GM19324 (cell line): ENCODE data around the gene MAN2A1.

Experiments
- ATAC-seq: cut with Tn5 transposase; IDR thresholded peaks from one replicate; pipeline ENCODE4 v1.9.1; 2021; ENCODE audit warnings: mild to moderate bottlenecking, moderate library complexity; ENCODE audit not compliant: unreplicated experiment, low FRiP score

MAN2A1 gene

DNA sequence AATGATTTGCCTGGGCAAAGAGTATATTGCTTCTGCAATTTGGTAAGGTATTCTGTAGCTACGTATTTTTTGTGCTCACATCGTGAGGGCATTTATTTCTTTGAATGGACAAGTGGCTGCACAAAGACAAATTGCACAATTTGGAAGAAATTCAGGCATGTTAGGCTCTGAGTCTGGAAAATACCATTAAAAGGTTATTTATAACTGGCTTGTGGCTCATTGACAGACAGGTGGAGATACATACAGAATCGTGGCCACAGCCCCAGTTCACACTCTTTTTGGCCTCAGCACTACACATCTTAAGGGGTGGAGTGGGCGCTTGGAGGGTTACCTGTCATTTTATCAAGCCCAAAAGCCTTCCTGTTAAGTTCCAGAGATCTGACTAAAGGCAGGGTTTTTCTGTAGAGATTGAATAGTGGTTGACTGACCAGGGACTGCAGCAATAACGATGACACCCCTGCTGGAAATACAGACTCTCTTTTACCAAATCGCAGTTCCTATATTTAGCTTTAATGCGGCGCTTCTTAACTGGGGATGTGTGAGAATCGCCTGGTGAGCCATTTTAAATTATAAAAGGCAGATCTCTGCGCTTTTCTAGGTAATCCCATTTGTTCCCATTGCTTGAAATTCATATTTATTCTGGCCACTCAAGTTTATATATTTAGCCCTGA lies 14.7 kb downstream of the MAN2A1 start:
- no peak for ATAC-seq

DNA sequence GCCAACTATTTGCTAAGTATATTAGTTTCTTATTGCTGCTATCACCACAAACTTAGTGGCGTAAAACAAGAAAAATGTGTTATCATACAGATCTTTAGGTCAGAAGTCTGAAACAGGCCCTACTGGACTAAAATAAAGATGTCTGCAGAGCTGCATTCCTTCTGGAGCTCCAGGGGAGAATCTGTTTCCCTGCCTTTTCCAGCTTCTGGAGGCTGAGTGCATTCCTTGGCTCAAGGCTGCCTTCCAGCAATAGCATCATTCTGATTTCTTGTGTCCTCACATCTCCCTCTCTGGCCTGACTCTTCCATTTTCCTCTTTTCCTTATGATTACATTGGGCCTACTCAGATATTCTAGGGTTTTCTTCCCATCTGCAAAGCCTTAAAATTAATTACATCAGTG lies 15.9 kb downstream of the MAN2A1 start:
- ATAC-seq: no peak

DNA sequence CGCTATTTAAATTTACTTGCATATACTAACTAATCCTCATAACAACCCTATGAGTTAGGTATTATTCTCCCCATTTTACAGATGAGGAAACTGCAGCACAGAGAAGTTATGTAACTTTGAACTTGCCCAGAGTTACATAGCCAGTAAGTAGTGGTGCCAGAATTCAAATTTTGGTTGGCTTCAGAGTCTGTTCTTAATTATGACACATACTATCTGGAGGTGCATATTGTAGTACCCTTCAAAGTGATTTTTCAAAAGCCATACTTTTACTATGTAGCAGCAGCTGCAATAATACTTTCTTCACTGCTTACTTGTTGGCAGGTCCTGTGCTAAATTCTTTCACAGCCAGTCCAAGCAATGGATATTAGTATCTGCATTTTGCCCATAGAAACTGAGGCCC lies 16.4 kb downstream of the MAN2A1 start:
- no peak for ATAC-seq

DNA sequence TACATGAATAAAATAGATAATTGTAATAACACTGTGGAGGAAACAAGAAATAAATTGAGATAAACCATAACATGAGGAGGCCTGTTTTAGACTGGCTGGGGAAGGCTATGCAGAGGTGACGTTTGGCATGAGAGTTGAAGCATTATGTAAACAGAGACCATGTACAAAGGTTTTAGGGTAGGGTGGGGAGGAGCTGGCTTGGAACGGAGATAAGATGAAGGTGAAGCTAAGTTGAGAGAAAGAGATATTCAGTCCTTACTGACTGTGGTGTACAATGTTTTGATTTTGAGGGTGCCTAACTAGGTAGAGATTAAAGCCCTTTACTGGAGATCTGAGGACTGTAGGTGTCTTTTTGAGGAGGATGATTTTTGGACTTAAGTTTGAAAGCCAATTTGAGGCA lies 17.8 kb downstream of the MAN2A1 start:
- no peak for ATAC-seq

DNA sequence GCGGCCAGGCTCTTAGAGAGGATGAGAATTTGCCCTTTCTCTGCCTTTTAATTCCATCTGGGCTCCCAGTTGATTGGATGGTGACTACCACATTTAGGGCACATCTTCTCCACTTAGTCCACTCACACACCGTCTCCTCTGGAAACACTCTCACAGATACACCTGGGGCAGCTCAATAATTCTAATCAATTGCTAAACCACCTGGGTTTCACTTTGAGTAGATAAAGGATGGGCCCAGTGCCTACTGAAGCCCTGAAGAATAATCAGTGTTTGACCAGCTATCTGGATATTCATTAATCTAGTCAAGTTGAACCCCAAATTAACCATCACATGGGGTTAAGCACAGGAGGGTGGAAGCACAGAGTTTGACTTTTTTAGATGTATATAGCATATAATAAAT lies 19.1 kb downstream of the MAN2A1 start:
- ATAC-seq: no peak

DNA sequence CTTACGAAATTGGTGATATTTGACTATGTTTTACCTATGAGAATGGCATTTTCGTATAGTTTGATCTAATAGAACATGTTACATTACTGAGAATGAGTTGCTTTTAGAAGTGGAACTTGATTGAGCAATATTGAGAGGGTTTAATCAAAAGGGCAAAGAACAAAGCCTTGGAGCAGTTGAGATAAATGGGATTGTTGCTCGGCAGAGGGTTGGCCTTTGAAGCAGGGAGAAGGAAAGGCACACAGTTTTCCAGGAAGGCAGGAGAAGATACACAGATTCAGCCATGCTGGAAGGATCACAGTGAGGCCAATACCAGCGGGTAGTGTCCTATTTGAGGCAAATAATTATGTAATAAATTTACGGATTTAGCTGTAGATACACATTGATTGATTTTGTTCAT lies 19.5 kb downstream of the MAN2A1 start:
- ATAC-seq: no peak

DNA sequence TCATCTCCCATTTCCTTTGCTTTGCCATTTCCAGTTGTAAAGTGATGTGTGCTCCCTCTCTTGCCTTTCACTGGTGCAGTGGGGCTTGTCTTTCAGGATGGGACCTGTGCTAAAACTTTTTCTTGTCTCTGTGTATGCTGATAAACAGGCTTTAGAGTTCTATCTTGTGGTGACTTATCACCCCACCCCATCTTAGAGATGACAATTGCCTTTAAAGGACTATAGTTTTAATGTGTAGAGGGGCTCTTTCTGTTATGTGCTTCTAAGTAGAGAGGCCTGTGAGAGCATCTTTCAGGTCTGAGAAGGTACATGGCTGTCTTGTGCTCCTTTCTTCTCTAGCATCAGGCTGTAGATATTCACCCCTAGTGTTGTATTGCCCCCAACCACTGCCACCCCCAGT lies 21.9 kb downstream of the MAN2A1 start:
- no peak for ATAC-seq

DNA sequence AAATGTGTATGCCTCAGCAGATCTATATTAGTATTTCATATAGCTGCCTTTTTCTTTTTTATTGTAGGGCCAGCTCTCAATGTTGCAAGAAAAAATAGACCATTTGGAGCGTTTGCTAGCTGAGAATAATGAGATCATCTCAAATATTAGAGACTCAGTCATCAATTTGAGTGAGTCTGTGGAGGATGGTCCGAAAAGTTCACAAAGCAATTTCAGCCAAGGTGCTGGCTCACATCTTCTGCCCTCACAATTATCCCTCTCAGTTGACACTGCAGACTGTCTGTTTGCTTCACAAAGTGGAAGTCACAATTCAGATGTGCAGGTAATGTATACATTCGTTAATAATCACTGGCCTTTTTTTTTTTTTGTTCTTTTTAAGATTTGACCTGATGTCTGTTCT lies 23.7 kb downstream of the MAN2A1 start:
- ATAC-seq: no peak

DNA sequence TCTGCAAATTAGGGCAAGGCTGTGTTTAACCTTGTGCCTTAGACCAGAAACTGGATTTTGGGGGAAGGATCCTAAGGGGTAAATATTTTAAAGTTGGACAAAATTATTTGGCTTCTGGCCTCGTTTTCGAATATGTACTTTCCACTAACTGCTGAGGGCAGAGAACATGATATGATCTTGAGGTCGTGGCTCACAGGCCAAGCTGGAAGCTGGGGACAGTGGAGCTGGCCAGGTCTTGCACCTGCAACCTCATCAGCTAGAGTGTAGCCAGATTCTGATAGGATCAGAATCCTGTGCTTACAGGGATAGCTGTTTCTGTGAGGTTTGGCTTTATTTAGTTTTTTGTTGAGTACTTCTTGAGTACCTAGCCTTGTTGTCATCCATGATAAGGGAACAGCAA lies 24.9 kb downstream of the MAN2A1 start:
- no peak for ATAC-seq

DNA sequence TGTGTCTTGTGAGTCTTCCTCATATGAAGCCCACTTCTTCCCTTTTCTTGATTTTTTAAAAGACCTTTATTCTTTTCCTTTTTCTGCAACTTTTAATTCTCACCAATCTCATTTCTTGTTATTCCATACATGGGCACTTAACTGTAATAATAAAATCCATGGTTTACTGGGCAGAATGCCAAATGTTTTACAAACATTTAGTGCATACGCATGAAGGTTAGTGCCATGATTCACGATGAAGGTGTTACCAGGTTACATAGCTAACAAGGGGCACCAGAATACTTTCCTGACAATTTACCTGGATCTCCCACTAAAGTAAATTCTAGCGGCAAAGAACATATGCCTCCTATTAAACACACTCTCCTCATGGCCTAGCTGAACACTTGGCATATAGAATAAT lies 28.5 kb downstream of the MAN2A1 start:
- ATAC-seq: no peak

DNA sequence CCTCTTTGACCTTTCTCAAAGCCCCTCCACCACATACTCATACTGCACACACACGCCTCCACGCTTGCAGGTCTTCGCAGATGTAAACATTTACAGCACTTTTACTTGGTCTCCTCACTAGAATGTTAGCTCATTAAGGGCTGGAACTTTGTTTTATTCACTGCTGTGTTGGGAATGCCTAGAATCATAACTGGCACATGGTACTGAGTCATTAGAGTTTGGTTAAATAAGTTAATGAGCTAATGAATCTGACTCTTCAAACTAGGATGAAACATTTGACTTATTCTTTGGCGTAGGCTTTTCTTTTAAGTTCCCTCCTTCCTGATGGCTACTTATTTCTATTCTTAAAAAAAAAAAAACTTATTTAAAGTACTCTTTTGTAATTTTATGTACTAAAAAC lies 28.9 kb downstream of the MAN2A1 start:
- ATAC-seq: no peak

DNA sequence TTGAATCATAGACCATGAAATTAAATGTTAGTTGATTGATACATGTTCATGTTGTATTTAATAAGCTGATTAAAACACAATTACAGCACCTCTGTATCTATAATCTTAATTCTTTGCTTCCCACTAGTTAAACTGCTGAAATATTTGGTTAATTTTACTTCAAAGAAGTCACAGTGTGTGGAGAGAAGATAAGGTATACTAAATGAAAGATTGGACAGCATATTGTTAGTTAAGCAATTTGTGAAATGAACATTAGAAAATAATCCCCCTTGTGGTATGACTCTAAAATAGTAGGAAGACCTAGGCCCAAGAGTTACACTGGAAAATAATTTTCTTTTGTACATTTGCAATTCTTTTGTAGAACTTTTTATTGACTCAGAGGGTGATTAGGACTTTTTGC lies 30.3 kb downstream of the MAN2A1 start:
- no peak for ATAC-seq

DNA sequence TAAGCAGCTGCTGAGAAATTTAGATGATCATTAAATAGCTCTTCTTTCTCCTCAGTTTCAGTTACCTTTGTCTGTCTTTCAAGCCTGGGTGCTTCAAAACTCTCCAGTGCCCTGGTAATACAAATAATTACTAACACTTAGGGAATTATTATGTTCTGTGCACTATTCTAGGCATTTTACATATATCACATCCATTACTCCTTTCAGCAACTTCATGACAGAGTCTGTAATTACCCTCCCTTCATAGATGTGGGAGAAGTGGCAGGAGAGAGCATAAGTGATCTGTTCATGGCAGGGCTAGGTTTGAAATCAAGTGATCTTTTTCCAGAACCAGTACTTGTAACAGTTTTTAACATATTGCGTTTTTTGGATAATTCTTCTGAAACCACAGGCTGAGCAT lies 32.0 kb downstream of the MAN2A1 start:
- no peak for ATAC-seq

DNA sequence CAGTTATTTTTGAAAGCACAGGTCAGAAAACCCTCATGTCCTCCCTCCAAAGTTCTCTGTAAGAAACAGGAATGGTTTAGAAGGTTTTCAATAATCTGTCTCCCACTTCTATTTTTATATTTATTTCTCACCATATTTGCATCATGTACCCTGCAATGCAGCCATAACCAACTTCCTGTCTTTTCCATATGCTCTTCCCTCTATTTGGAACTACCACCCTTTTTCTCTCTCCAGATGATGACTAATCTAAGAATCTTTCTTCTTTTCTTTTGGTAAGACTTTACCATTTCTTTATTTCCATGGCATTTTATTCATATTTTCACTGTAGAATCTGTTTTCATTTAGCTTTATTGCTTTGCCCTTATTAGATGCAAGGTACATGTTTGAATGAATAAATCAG lies 33.9 kb downstream of the MAN2A1 start:
- ATAC-seq: no peak

DNA sequence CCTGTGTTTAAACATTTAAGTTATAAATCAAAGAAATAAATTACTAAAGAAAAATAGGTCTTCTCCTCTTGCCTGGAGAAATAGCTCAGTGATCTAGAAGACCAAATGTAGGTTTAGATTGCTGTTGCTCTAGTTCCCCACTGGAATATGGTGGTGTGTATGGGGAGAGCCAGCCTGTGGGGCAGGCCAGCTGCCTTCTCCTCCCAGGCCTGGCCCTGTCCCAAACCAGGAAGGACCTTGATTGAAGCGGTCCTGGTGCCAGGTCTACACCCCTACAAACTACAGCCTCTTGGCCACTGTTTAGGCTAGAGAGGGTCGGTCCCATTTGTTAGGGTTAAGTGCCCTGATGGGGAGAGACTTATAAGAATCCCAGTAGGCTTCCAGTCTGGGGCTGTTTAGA lies 35.4 kb downstream of the MAN2A1 start:
- no peak for ATAC-seq

DNA sequence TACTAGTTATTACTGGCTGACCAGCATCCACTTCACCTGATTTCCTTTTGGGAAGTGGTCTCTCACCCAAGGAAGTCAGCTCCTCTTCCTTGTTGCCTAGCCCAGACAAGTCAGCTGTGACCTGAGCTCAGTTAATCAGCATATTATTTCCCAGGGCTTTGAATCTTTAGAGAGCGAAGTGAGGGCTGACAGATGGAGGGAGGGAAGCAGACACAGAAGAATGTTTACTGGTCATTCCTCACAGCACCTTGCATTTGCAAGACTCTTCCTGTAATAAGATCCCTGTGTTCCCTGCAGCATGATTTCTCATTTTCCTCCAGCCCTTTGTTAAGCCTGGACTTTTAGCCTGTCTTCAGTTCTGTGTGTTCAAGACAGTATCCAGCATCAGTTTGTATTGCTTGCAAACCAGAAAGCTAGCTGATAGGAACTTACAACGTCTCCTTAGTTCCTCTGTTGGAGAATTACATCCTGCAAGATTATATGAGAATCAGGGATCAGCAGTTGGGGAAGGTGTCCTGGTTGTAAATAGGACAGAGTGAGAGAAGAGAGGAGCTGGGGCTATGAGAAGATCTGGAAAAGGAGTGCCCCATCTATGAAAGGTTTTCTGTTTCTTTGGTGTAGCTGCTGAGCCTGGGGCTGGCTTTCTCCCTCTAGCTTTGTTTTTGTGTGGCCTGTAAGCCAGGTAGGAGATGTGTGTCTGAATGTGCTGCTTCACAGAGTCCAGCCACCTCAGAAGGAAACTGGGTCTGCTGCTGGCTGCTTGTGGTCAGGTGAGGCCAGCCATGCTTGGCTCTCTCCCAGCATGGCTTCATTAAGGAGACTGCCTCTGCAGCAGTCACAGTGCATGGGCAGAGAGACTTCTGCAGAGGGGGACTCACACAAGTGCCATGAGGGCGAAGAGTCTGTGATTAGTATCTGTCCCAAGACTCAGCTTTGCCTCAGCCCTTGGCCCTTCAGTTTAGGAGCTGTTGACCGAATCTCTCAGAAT lies 50.3 kb downstream of the MAN2A1 start:
- ATAC-seq: peak; percentile 67

DNA sequence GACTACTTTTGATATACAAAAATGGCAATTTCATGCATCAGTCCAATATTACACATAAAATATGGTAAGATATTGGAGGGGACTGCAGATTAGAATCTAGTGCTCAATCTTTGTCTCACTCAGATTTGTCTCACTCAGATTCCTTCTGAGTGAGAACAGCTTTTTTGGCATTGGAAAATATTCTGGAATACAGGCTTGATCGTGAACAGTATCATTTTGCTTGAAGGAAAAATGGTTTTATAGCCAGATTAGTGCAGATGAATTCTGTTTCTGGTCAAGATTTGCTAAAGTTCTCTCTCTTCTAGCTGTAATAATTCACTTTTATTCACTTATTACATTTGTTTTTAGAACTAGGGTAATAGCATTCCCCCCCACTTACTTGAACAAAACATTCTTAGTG lies 51.2 kb downstream of the MAN2A1 start:
- no peak for ATAC-seq

DNA sequence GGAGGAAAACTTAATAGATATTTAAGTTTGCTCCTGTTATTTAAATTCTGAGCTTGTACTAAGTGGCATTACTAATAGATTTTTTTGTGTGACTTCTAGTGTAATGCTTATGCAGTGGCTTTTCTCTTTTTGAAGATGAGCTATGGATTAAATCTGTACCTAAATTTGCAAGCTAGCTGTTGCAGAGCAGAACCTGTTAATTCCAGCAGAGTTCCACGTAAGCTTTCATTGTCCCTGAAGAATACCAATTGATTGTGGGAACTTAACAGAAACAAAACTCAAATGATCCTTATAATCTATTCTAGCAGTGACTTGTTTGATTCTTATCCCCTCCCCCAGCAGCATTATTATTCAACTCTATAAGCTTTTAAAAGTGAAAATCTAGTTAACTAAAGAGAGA lies 51.7 kb downstream of the MAN2A1 start:
- ATAC-seq: no peak

DNA sequence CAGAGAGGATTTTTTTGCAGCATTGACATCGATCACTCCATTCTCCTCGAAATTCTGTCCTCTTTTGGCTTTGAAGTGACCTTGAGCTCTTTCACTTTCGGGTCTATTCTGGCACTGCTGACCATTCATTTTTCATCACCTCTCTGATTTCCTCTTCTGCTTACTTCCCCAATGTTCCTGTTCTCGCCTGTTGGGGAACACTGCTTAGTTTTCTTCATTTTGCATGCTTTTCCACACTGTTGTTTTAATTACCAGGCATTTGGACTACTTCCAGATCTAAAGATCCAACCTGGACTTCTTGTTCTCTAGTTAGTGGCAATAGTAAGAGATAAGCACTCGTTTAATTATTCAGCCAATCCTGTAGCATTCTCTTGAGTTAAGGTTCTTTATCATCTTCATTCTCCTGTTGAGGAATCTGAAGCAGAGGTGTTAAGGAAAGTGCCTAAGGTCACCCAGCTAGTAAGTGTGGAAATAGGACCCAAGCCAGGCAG lies 53.4 kb downstream of the MAN2A1 start:
- no peak for ATAC-seq

DNA sequence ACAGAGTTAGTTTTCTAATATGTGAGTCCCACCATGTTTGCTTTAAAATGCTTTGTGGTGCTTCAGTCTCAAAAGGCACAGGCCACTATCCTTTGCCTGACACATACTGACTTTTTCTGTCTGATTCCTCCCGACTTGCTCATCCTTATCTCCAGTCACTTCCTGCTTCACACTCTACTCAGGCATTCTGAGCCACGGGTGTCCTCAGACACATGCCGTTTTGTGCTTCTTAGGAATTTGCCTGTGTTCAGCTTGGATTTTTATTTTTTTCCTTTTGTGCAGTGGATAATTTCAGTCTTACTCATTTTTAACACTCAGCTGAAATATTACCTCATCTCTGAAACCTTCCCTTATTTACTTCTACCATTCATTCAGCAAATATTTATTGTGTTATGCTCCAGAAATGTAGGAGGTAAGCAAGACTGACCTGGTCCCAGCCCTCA lies 54.1 kb downstream of the MAN2A1 start:
- no peak for ATAC-seq

DNA sequence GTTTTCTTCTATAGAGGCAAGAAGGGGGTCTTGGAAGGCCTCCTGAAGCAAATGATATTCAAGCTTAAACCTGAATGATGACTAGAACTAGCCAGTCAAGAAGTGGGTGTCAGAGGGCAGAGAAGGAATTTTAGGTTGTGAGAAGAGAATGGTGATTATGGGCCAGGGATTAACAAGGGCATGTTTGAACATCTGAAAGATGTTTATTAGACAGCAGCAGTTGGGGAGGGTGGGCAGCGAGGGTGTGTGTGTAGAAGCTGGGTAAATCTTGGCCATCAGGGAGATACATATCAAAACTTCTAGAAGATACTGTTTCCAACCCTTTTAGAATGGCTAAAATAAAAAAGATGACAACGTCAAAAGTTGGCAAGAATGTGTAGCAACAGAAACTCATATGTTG lies 54.5 kb downstream of the MAN2A1 start:
- ATAC-seq: no peak

DNA sequence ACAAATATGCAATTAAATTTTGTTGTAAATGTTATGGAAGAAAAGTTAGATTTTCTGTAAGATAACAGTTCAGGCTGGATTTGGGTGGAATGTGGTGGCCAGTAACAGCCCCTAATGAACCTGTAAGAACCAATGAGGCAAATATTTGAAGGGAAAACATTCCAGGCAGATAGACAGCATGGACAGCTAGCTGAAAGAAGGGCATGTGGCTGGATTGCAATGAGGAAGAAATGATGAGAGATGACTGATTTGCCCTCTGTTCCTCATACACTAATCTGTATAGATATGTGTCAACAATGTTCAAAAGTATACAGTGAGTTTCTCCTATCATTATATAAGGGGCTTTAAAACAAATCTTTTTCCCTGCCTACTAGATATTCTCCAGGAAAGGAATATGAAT lies 58.8 kb downstream of the MAN2A1 start:
- no peak for ATAC-seq
